Retinal pigment epithelial cell (primary cell): ENCODE results near the gene ADGRD1.

Experiments used
- DNase-seq: peaks from one replicate; pipeline ENCODE4 v3.0.0-alpha.2; 2010; ENCODE audit warnings: low read depth
- H3K4me3 ChIP-seq: 2 replicates; pipeline ENCODE4 v1.5.1; 2011; ENCODE audit warnings: mild to moderate bottlenecking, low read length, control low read depth, moderate library complexity
- TF ChIP-seq, protein P1 (sequence below): conservative IDR thresholded peaks from 2 replicates; pipeline ENCODE4 v1.5.1; 2011; ENCODE audit warnings: low read depth, low read length, control low read depth, inconsistent platforms

Gene ADGRD1

GRCh38 chr12:130972586-130972950 lies 18.9 kb downstream of the ADGRD1 start:
- TF ChIP-seq, protein P1, sequence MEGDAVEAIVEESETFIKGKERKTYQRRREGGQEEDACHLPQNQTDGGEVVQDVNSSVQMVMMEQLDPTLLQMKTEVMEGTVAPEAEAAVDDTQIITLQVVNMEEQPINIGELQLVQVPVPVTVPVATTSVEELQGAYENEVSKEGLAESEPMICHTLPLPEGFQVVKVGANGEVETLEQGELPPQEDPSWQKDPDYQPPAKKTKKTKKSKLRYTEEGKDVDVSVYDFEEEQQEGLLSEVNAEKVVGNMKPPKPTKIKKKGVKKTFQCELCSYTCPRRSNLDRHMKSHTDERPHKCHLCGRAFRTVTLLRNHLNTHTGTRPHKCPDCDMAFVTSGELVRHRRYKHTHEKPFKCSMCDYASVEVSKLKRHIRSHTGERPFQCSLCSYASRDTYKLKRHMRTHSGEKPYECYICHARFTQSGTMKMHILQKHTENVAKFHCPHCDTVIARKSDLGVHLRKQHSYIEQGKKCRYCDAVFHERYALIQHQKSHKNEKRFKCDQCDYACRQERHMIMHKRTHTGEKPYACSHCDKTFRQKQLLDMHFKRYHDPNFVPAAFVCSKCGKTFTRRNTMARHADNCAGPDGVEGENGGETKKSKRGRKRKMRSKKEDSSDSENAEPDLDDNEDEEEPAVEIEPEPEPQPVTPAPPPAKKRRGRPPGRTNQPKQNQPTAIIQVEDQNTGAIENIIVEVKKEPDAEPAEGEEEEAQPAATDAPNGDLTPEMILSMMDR, result no peak
- DNase-seq, result no peak
- no peak overlapping the region for H3K4me3 ChIP-seq

GRCh38 chr12:130973109-130973508 lies 19.4 kb downstream of the ADGRD1 start:
- TF ChIP-seq, protein P1, result no peak
- no peak for DNase-seq
- H3K4me3 ChIP-seq, result no peak overlapping the region

GRCh38 chr12:130973906-130974305 lies 20.2 kb downstream of the ADGRD1 start:
- DNase-seq, result no peak
- H3K4me3 ChIP-seq, result no peak overlapping the region
- TF ChIP-seq, protein P1, result no peak

DNA sequence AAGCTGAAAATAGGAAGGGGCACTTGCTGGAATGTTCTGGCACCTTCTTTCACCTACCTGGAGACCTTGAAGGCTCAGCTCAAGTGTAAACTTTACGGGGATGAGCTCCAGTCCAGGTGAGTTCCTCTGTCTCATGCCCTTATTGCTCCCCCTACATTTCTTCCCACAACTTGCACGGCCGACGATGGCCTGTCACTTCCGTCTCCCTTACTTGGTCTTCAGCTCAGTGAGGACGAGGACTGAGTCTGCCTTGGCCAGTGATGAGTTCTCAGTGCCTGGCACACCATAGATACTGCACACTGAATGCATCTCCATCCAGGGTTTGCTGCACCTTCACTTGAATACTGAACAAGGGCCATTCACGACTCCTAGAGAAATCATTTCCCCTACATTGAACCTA lies 21.4 kb downstream of the ADGRD1 start:
- no peak overlapping the region for H3K4me3 ChIP-seq
- TF ChIP-seq, protein P1, result no peak
- DNase-seq, result no peak

DNA sequence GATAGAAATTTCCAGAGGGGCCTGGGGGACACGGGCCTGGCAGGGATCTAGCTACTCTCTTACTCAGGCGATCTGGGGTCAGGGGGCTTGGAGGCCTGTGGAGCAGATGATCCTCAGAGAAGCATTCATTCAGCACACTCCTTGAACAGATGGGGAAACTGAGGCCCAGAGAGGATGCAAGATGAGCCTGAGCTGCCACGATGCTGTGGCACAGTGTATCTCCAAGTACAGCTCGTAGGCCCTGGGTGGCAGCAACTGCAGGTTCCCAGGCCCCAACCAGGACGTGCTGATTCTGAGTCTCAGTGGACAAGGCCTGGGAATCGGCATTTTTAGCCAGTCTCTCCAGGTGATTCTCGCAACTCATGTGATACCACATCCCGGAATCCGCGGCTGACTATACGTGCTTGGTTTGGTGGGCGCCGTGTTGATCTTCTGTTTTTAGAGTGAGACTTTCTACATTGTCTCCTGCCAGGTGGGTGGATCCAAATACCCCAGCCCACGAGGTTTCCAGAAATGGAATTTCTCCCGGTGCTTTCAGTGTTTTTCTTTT lies 22.5 kb downstream of the ADGRD1 start:
- no peak overlapping the region for H3K4me3 ChIP-seq
- DNase-seq, result no peak
- TF ChIP-seq, protein P1, result no peak

- no peak for DNase-seq
- H3K4me3 ChIP-seq, result no peak overlapping the region
- TF ChIP-seq, protein P1, result no peak
Observed at GRCh38 chr12:130977046-130977742, 23.5 kb downstream of the ADGRD1 start.

DNA sequence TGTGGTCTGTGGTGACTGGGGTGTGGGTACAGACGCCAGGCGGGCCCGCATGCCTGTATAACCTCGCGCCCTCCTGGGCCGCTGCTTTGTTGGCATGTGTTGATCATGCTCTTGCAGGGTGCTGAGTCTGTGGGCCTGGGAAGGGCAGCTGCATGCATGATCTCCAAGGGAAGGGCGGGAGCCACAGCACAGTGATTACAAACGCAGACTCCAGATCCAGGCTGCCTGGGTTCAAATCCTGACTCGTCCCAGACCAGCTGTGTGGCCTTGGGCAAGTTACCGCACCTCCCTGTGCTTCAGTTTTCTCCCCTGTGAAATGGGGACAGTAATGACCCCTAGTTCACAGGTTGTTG lies 24.0 kb downstream of the ADGRD1 start:
- no peak for DNase-seq
- TF ChIP-seq, protein P1, result no peak

More for the DNA sequence above, 24.0 kb downstream of the ADGRD1 start:
- no peak overlapping the region for H3K4me3 ChIP-seq
